DOHH2 (cell line): ENCODE data around the gene PKD2L1.

ENCODE experiments used
- H3F3A ChIP-seq: fragments of 200-600 bp; sonication (generic), shearing (Covaris generic); 2 replicates; pipeline ENCODE4 v1.6.0; 2016; ENCODE audit warnings: antibody characterized with exemption, mild to moderate bottlenecking; ENCODE audit not compliant: control insufficient read depth, insufficient read depth
- H3K27ac ChIP-seq: fragments of 200-600 bp; sonication (generic); 2 replicates; pipeline ENCODE4 v1.5.1; 2014; ENCODE audit warnings: low read depth, mild to moderate bottlenecking, low read length, moderate library complexity
- H3K27me3 ChIP-seq: fragments of 200-600 bp; sonication (generic); 2 replicates; pipeline ENCODE4 v1.6.1; 2014; ENCODE audit warnings: mild to moderate bottlenecking, low read length, mixed read lengths; ENCODE audit not compliant: control insufficient read depth
- H3K36me3 ChIP-seq: fragments of 200-600 bp; sonication (generic); 2 replicates; pipeline ENCODE4 v1.6.1; 2014; ENCODE audit warnings: mild to moderate bottlenecking, low read length, moderate library complexity, mixed read lengths; ENCODE audit not compliant: control insufficient read depth
- H3K4me1 ChIP-seq: fragments of 200-600 bp; sonication (generic); 2 replicates; pipeline ENCODE4 v1.6.1; 2014; ENCODE audit warnings: mild to moderate bottlenecking, low read length, mixed read lengths; ENCODE audit not compliant: control insufficient read depth
- H3K4me2 ChIP-seq: fragments of 200-600 bp; sonication (generic); 2 replicates; pipeline ENCODE4 v1.6.0; 2014; ENCODE audit warnings: mild to moderate bottlenecking, low read length, moderate library complexity
- H3K4me3 ChIP-seq: fragments of 200-600 bp; sonication (generic); 2 replicates; pipeline ENCODE4 v1.5.1; 2014; ENCODE audit warnings: mild to moderate bottlenecking, low read length, mixed read lengths
- H3K79me2 ChIP-seq: fragments of 200-600 bp; sonication (generic); 2 replicates; pipeline ENCODE4 v1.6.1; 2014; ENCODE audit warnings: mild to moderate bottlenecking, low read length, mixed read lengths; ENCODE audit not compliant: control insufficient read depth
- H3K9me2 ChIP-seq: fragments of 200-600 bp; sonication (generic); replicated peaks from 2 replicates; pipeline ENCODE4 v1.6.1; 2014; ENCODE audit warnings: mild to moderate bottlenecking, low read length, mixed read lengths; ENCODE audit not compliant: control insufficient read depth
- H3K9me3 ChIP-seq: fragments of 200-600 bp; sonication (generic); 2 replicates; pipeline ENCODE4 v1.6.1; 2014; ENCODE audit warnings: antibody characterized with exemption, low read length, mixed read lengths; ENCODE audit not compliant: control insufficient read depth, insufficient read depth
- H4K20me1 ChIP-seq: fragments of 200-600 bp; sonication (generic); 2 replicates; pipeline ENCODE4 v1.6.0; 2014; ENCODE audit warnings: low read depth, mild to moderate bottlenecking, antibody characterized with exemption, low read length, moderate library complexity; ENCODE audit not compliant: control insufficient read depth, insufficient read depth
- EZH2phosphoT487 ChIP-seq: fragments of 200-600 bp; sonication (generic); IDR thresholded peaks from 2 replicates; pipeline ENCODE4 v1.6.1; 2017; ENCODE audit warnings: borderline replicate concordance, mild to moderate bottlenecking, antibody characterized with exemption, low read length, moderate library complexity, mixed read lengths
- TF ChIP-seq, protein P1 (sequence below): fragments of 200-600 bp; sonication (generic); IDR thresholded peaks from one replicate; pipeline ENCODE4 v1.5.1; 2014; ENCODE audit warnings: antibody characterized with exemption, mild to moderate bottlenecking, low read depth, low read length; ENCODE audit not compliant: poor library complexity, severe bottlenecking

PKD2L1 gene

DNA sequence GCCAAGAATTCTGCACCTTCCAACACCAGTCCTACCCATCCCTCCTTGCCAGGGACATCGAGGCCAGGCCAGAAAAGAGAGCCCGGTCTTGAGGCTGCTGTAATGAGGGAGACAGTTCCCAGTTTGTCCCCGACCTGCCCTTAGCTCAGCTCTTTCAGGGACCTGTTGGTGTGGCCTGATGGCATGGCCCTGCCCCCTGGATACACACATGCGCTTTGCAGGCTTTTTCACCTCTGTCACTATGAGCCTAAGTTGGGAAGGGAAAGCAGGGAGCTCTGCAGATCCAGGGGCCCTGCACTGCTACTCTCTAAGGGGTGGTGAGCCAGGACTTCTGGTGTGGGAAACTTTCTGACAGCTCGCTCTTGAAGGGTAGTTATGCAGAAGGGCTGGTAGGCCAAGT lies 19.1 kb upstream of the PKD2L1 start:
- Histone ChIP-seq H3K27ac (peak overlapping the region; percentile 82; the same call in 1 of the 2 replicates), H4K20me1 (peaks cover 55% of the 10 kb centered on the region), H3F3A (peaks cover 13% of the 10 kb centered on the region), H3K4me2 (peak overlapping the region; percentile 75), H3K9me2 (no peaks in the 10 kb centered on the region), H3K27me3 (no peaks in the 10 kb centered on the region), H3K4me1 (peaks cover 65% of the 10 kb centered on the region), H3K79me2 (peaks cover 84% of the 10 kb centered on the region), H3K4me3 (peak overlapping the region; percentile 90), H3K9me3 (no peaks in the 10 kb centered on the region), H3K36me3 (peaks cover 71% of the 10 kb centered on the region)
- TF ChIP-seq EZH2phosphoT487, result no peak
- TF ChIP-seq, protein P1, sequence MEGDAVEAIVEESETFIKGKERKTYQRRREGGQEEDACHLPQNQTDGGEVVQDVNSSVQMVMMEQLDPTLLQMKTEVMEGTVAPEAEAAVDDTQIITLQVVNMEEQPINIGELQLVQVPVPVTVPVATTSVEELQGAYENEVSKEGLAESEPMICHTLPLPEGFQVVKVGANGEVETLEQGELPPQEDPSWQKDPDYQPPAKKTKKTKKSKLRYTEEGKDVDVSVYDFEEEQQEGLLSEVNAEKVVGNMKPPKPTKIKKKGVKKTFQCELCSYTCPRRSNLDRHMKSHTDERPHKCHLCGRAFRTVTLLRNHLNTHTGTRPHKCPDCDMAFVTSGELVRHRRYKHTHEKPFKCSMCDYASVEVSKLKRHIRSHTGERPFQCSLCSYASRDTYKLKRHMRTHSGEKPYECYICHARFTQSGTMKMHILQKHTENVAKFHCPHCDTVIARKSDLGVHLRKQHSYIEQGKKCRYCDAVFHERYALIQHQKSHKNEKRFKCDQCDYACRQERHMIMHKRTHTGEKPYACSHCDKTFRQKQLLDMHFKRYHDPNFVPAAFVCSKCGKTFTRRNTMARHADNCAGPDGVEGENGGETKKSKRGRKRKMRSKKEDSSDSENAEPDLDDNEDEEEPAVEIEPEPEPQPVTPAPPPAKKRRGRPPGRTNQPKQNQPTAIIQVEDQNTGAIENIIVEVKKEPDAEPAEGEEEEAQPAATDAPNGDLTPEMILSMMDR, result no peak

DNA sequence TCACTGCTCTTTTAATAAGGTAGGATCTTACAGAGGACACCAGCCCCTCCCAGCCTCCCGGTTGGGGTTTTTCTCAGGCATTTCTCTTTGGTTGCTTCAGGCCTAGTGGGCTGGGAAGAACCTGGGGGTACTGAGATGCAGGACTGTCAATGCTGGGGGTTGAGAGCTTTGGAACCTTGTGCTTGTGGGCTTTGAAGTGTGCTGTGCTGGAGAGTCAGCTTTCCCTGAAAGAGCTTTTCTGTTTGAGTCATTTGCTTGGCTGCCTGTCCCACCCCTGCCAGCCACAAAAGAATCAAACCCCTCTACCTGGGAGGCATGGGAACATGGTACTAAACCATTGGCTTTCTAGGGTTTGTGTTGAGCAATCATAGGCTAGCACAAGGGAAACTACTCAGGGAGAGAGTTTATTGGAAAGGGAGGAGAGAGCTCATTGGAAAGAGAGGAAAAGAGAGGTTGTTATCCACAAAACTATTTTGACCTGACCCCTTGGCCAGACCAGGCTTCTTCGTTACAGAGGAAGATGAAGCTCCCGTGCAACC lies 18.4 kb upstream of the PKD2L1 start:
- Histone ChIP-seq H3K9me2 (no peaks in the 10 kb centered on the region), H4K20me1 (peaks cover 50% of the 10 kb centered on the region), H3K36me3 (peaks cover 65% of the 10 kb centered on the region), H3K79me2 (peaks cover 78% of the 10 kb centered on the region), H3K27me3 (no peaks in the 10 kb centered on the region), H3K4me1 (peaks cover 71% of the 10 kb centered on the region), H3K4me3 (peak overlapping the region; percentile 90), H3K9me3 (no peaks in the 10 kb centered on the region), H3K27ac (peak overlapping the region; percentile 82), H3K4me2 (peak overlapping the region; percentile 75), H3F3A (peaks cover 12% of the 10 kb centered on the region)
- TF ChIP-seq, protein P1, result no peak
- no peak for TF ChIP-seq EZH2phosphoT487

DNA sequence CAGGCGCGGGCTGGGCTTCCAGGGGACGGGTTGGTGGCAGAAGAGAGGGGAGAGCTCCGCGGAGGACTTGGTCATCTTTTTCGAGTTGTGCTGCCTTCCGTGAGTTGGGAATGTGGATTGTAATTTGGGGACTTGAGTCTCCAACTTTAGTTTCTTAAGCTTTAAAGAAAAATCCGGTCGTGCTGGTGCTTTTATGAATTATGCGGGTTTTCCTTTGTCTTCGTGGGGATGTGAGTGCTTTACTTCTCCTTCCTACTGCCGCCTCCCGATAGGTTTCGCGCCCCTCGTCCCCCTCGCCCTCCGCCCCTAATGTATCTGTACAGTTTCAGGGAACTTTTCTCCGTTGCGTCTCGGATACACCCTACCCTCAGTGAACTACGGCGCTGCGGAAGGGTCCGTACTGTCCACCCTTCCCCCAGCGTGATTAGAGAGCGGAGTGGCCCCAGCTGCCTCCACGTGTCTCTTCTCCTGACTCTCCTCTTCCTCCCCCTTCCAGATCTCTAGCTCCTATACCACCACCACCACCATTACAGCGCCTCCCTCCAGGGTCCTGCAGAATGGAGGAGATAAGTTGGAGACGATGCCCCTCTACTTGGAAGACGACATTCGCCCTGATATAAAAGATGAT lies 17.7 kb upstream of the PKD2L1 start:
- peak overlapping the region; percentile 75 for H3K4me2 ChIP-seq
- H3K79me2 ChIP-seq, result peaks cover 72% of the 10 kb centered on the region
- no peaks in the 10 kb centered on the region for H3K9me2 ChIP-seq
- peak overlapping the region; percentile 90 for H3K4me3 ChIP-seq
- peaks cover 45% of the 10 kb centered on the region for H4K20me1 ChIP-seq
- peaks cover 10% of the 10 kb centered on the region for H3F3A ChIP-seq
- peaks cover 72% of the 10 kb centered on the region for H3K4me1 ChIP-seq
- no peaks in the 10 kb centered on the region for H3K9me3 ChIP-seq
- TF ChIP-seq, protein P1, result no peak
- TF ChIP-seq EZH2phosphoT487, result no peak
- H3K36me3 ChIP-seq, result peaks cover 57% of the 10 kb centered on the region
- peak overlapping the region; percentile 82 for H3K27ac ChIP-seq
- H3K27me3 ChIP-seq, result no peaks in the 10 kb centered on the region
